Measurements from ENCODE around the gene TSPAN7.

The TSPAN7 gene

DNA sequence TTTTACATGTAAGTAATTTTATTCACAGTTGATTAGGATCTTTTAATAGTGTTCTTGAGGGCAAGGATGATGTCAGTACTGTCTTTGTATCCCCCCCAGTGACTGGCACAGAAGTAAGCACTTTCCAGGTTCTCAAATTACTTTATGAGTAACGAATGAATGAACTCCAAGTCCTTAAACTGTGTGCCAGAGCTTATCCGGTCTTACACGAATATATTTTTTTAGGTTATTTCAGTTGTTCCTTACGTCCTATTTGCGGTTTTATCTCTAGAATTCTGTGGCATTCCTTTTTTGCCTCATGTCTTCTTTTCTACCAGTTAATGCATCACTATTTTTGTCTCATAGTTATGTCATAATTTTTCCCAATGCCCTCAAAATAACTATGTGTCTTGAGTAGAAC, 133.1 kb downstream of the TSPAN7 start:
- no peak for DNase-seq (ENCODE audit: low read depth)

DNA sequence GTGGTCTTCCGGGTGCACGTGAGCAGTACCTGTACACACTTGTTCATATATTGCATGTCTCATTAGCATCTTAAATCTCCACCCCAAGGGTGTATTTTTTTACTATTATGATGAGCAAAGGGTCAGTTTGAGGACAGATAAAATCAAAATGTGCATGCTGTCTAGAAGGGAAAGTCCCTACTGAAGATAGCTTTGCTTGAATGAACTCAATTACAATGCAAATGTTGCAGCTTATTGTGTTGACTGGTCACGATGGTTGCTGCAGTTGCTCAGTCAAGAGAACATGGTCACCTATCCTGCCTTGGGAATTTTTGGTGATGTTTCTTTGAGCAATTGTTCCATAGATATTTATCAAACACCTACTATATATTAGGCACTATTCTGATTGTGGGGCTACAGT, 136.1 kb downstream of the TSPAN7 start:
- DNase-seq (ENCODE audit: low read depth) = no peak

DNA sequence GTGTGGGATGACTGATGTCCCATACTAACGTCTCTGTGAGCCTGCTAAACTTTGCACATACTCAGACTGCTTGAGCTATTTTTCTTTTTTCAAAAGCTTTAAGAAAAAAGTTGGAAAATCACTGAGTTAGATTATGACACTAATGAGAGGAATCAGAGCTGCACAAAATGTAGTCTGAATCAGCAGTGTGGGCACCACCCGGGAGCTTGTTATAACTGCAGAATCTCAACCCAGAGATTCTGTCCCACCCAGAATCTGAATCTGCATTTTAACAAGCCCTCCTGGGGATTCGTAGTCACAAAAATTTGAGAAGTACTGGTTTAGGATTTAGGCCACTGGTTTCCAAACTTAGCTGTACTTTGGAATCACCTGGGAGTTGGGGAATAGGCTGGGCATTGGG, 137.8 kb downstream of the TSPAN7 start:
- DNase-seq (ENCODE audit: low read depth) = no peak

DNA sequence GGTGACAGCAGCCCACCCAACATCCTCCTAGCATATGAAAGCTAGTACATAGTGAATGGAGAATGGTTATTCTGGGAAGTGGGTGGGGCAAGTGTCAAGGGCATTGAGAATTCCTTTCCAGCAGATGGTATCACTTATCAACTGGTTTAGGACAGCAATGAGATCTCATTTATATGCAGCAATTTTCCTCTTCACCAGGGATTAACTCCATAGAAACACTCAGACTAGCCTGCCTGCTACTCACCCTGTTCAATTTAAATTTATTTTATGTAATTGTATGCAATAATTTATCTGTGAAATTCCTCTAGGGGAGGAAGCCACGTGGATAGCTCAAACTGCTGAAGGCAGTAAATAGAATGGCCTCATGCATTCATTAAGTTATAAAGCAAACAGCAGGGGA, 138.4 kb downstream of the TSPAN7 start:
- DNase-seq (ENCODE audit: low read depth) = no peak

DNA sequence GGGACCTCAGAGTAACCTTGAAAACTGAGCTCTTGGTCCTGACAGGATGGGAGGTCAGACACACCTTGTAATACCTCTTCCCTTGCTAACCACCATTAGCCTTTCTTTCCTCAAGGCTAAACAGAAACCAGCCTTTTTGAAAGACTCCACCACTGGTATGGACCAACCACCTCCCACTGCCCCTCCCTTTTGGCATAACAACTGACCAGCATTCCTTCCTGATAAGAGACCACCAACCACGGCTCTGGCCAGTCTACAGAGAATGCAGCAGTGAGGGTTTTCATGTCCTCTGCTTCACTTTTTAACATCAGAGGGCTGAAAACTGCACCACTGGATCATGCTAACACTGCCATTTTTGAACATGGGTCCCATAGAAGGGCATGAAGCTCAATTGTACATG, 139.7 kb downstream of the TSPAN7 start:
- no peak for DNase-seq (ENCODE audit: low read depth)

DNA sequence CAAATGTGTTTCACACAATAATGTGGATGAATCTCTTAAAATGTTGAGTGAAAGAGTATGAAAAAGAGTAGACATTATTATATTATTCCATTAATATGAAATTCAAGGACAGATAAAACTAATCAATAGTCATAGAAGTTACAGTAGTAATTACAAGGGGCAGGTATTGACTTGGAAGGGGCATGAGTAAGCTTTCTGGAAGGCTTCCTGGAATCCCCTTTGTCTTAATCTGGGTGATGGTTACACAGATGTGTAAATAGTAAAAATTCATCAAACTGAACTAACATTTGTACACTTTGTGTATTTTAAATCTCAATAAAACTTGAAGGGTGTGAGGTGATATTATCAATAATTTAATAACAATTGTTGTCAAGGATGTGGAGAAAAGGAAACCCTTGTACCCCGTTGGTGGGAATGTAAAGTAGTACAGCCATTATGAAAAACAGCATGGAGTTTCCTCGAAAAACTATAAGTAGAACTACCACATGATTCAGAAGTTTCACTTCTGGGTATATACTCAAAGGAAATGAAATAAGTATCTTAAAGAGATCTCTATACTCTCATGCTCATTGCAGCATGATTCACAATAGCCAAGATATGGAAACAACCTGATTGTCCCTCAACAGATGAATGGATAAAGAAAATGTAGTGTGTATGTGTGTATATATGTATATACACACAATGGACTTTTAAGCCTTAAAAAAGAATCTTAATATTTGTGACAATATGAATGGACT, 143.0 kb downstream of the TSPAN7 start:
- no peak for DNase-seq (ENCODE audit: low read depth)

DNA sequence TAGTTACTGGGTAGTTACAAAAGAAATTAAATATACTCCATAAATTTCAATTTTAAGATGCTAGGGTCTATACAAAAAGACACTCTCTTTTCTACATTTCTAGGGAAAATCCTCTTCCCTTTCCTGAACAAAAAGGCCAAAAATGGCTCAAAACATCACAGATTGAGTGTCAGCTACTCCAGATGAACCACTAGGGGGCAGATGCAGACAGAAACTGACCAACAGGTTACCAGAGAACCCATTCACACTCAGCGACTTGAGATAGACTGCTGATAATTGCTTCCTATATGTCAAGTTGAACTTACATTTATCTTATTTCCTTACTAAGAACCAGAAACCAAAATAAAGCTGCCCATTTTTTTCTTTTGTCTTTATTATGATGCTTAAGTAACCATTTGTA, 156.5 kb downstream of the TSPAN7 start:
- DNase-seq (ENCODE audit: low read depth) = no peak

DNA sequence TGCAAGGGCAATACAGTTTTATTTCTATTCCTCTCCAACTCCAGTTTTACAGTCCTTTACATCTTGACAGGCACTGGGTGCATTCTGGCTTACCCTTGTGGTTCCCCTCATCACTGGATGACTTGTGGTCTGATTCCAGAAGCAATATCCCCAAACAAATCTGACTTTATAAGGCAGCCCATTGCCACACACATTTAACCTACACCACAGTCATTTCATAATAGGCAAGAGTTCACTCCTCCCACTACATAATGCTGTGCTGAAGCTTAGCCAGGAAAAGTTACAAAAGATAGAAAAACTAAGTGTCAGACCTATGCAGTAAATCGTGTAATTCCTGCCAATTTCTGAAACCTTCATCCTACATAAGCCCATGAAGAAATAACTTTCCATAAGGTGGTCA, 157.0 kb downstream of the TSPAN7 start:
- no peak for DNase-seq (ENCODE audit: low read depth)

DNA sequence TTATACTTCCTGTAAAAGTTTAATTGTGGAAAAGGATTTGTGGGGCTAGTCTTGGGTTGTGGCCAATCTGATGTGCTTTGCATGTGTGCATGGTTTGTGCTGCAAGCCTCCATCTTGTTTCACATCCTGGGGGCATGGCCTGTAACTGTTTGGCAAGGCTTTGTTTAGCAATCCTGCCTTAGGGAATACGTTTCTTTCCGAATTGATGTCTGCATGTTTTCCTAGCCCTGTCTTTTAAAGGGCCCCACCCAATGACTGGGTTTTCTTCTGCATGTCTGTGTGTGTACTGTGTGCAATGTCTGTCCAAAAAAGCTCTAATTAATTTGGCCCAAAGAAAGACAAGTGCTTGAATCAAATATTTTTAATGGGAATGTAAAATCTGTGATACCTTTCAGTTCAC, 165.3 kb downstream of the TSPAN7 start:
- DNase-seq (ENCODE audit: low read depth) = no peak

DNA sequence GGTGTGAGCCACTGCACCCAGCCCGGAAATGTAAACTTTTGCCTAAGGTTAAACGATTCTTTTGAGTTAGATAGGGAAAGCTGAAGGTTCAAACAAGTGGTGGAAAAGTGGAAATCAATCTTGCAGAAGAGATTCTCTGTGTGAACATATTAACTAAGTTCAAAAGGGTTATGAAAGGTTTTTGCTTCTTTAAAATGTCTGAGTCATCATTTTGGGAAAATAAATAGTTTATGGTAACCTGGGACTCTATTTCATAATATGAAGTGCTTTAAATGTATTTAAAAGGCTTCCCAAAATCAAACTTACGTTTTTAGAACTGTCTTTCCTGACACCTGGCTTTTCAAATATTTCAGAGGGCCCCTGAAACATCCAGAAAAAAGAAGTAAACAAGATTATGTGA, 166.3 kb downstream of the TSPAN7 start:
- DNase-seq (ENCODE audit: low read depth) = no peak

DNA sequence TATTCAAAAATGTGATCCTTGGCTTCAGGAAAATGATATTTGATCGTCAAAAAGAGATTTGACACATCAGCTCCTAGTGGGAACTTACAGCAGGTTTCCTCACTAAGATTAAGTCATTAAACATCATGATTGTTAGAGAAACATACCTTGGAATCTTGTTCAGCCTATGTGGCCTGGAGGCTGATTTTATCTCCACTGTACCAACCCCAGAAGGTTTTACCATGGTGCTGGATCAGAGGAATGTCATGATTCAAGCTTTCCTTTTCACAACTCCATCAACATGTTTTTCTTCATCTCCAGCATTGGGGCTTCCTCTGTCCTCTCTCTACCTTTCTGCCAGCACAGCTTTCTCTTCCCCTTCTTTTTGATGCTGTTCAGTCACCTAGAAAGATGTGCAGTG, 171.5 kb downstream of the TSPAN7 start:
- no peak for DNase-seq (ENCODE audit: low read depth)

Measured in stimulated activated CD8-positive, alpha-beta memory T cell treated with anti-CD3 and anti-CD28 coated beads, Interleukin-12 subunit alpha, Interleukin-12 subunit beta, amount 100 ng/mL, for 4 hours (primary cell).